Stomach (tissue), 19 donors: ENCODE results near the gene ZC3H15. TPM values are rescaled to one million over a fixed set of nuclear protein-coding genes. Genes with fewer than 3 reads are reported as not detected.
A peak's percentile ranks its signal among the peaks of the same experiment; 100 is the strongest.
"Not testable (repeated sequence)": the region's sequence is repeated elsewhere in the genome, so short reads cannot be mapped to it uniquely, and the experiment has no call there.

Source experiments
- DNase-seq, 2 donors: peaks; one replicate each; pipeline versions ENCODE4 v3.0.0 to v3.0.0-alpha.2; 2013 to 2019
- H3K27ac ChIP-seq, 5 donors: fragments of 200-600 bp in 4 of 5; sonication (generic) in 4 of 5; one replicate each; pipeline ENCODE4 v1.5.1; 2013 to 2019; ENCODE audit warnings: mild to moderate bottlenecking in 1 of 5, moderate library complexity in 1 of 5
- H3K27me3 ChIP-seq, 3 donors: fragments of 200-600 bp; sonication (generic); one replicate each; pipeline ENCODE4 v1.5.1; 2017 to 2019; ENCODE audit warnings: mixed run types in 1 of 3
- H3K36me3 ChIP-seq, 4 donors: fragments of 200-600 bp; sonication (generic); 1 replicate in 3 of 4; 2 replicates in 1 of 4; pipeline ENCODE4 v1.5.1; 2016 to 2019
- H3K4me1 ChIP-seq, 4 donors: fragments of 200-600 bp; sonication (generic); one replicate each; pipeline ENCODE4 v1.5.1; 2016 to 2019
- H3K4me3 ChIP-seq, 4 donors: fragments of 200-600 bp; sonication (generic) in 3 of 4; one replicate each; pipeline ENCODE4 v1.5.1; 2016 to 2019; ENCODE audit warnings: mild to moderate bottlenecking in 1 of 4
- H3K9me3 ChIP-seq, 4 donors: fragments of 200-600 bp; sonication (generic); one replicate each; pipeline ENCODE4 v1.5.1; 2016 to 2019
- EP300 ChIP-seq: sonication (generic); formaldehyde crosslinking; IDR thresholded peaks from one replicate; pipeline ENCODE4 v1.6.1; 2017; ENCODE audit warnings: antibody characterized with exemption
- POLR2A ChIP-seq, 4 donors: fragments of 450-650 bp; IDR thresholded peaks; one replicate each; pipeline ENCODE4 v1.6.1; 2016; ENCODE audit warnings: antibody characterized with exemption in 4 of 4, control low read depth in 2 of 4, mild to moderate bottlenecking in 1 of 4, moderate library complexity in 1 of 4
- POLR2AphosphoS5 ChIP-seq, 3 donors: sonication (generic); formaldehyde crosslinking; IDR thresholded peaks; one replicate each; pipeline ENCODE4 v1.6.1; 2016; ENCODE audit warnings: antibody characterized with exemption in 3 of 3
- WGBS, 5 donors: extraction: QIAGEN DNeasy Blood & Tissue Kit in 3 of 5; methylation state at CpG; one replicate each; pipeline versions ENCODE4 v1.1.5 to v1.1.7; 2013 to 2018; 5-methylcytosine and 5-hydroxymethylcytosine counted together
- intact Hi-C: fragments of 100-400 bp; cut with DNase I; formaldehyde crosslinking; loops from one replicate; pipeline ENCODE4 v1.15.1; 2023; ENCODE audit warnings: low total_unique reads
- long read RNA-seq, 10 donors: transcript quantifications; one replicate each; lab custom pipeline, GENCODE V29; 2026
- polyA plus RNA-seq, 3 donors: library from polyadenylated mRNA; stranded (reverse); fragments of 200-250 nt; gene quantifications; one replicate each; pipeline ENCODE4 v1.2.3, GENCODE V29; 2013
- total RNA-seq, 5 donors: library from RNA; depleted of rRNA; stranded (reverse); fragments of >200 nt; gene quantifications; one replicate each; pipeline versions ENCODE4 v1.1.0 to v1.2.3, GENCODE V29; 2014 to 2016
- TF ChIP-seq, protein P1 (sequence below), 7 experiments: fragments of 450-650 bp in 4 of 7; fragments of 200-600 bp in 3 of 7; sonication (generic) in 3 of 7; IDR thresholded peaks; one replicate each; pipeline ENCODE4 v1.5.1; 2016 to 2019; ENCODE audit warnings: antibody characterized with exemption in 7 of 7, control low read depth in 2 of 7, mild to moderate bottlenecking in 1 of 7
- donor health status: healthy with polysubstance abuse.
- donor health status: Bipolar disorder and iron deficiency.
- donor health status: healthy.

Gene ZC3H15
- 100 to 1,000 TPM in 1 of 5 donors, 10 to 100 TPM in 4; 40.9 to 162 (median 46.1) TPM for total RNA-seq
- 10 to 100 TPM; 41.5 to 65.1 (median 45.7) TPM for polyA plus RNA-seq
- long read RNA-seq, donor 1, transcript ZC3H15-201 (10 exons, 2,138 nt), result major isoform, 5 of 12 reads
- long read RNA-seq, donor 1, partial matches to known transcripts, result 7 of 12 reads
- long read RNA-seq, donor 1, other reads (novel, unspliced or antisense), result 0 of 12 reads
- long read RNA-seq, donor 2, transcript ZC3H15-201 (10 exons, 2,138 nt), result major isoform, 11 of 17 reads
- long read RNA-seq, donor 2, partial matches to known transcripts, result 6 of 17 reads
- long read RNA-seq, donor 2, other reads (novel, unspliced or antisense), result 0 of 17 reads
- long read RNA-seq, donor 3, transcript ZC3H15-201 (10 exons, 2,138 nt), result major isoform, 7 of 7 reads
- long read RNA-seq, donor 3, partial matches to known transcripts, result 0 of 7 reads
- long read RNA-seq, donor 3, other reads (novel, unspliced or antisense), result 0 of 7 reads
- long read RNA-seq, donor 4, result 0 reads
- long read RNA-seq, donor 5, transcript ZC3H15-201 (10 exons, 2,138 nt), result major isoform, 7 of 24 reads
- long read RNA-seq, donor 5, partial matches to known transcripts, result 16 of 24 reads
- long read RNA-seq, donor 5, other reads (novel, unspliced or antisense), result 0 of 24 reads
- long read RNA-seq, donor 6, result 0 reads
- long read RNA-seq, donor 7, transcript ZC3H15-201 (10 exons, 2,138 nt), result major isoform, 7 of 30 reads
- long read RNA-seq, donor 7, partial matches to known transcripts, result 23 of 30 reads
- long read RNA-seq, donor 7, other reads (novel, unspliced or antisense), result 0 of 30 reads
- long read RNA-seq, donor 8, transcript ZC3H15-201 (10 exons, 2,138 nt), result major isoform, 6 of 25 reads
- long read RNA-seq, donor 8, partial matches to known transcripts, result 19 of 25 reads
- long read RNA-seq, donor 8, other reads (novel, unspliced or antisense), result 0 of 25 reads
- long read RNA-seq, donor 9, partial matches to known transcripts, result 15 of 18 reads
- long read RNA-seq, donor 9, other reads (novel, unspliced or antisense), result 0 of 18 reads
- long read RNA-seq, donor 10, transcript ZC3H15-201 (10 exons, 2,138 nt), result major isoform, 5 of 13 reads
- long read RNA-seq, donor 10, partial matches to known transcripts, result 8 of 13 reads
- long read RNA-seq, donor 10, other reads (novel, unspliced or antisense), result 0 of 13 reads

DNA sequence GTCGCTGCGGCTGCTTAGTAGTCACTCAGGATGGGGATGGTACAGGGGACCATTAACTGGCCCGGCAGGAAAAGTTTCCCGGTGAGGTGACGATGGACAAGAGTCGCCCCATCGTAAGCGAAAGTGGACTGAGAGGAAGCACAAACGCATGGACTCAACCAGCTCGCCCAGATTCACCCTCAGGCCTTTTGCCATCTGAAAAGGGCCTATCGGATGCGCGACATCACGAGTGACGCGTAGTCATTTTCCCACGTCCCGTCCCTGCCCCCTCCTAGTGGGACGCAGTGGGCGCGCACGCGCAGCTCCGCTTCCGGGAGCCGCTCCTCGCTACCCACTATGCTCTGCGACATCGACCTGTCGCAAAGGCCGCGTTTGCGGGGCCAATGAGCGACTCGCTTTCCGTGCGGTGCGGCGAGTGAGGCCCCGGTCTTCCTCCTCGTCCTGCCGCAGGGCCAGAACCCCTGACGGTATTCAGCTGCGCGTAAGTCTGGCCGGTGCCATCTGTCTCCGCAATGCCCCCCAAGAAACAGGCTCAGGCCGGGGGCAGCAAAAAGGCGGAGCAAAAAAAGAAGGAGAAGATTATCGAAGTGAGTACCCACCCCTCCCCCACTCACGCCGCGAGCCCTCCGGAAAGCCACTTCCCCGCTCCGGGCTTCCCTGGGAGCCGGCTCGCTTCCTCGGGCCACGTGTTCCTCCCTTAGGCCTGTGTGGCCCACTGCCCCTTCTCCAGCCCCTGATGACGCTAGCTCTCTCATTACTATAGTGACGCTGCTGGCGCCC, at the start of gene ZC3H15:
Gene ZC3H15 (plus strand): TSS at position 390 of the 780 bp plus-strand sequence. CDS start 123 bp downstream, at position 513.
- Histone ChIP-seq H3K4me3 (peak within 1 kb of the TSS; percentile 88 to 94 (median 90)), H3K9me3 (no peaks in the 10 kb centered on the region), H3K4me1 (peaks cover 13 to 59% (median 46%) of the 10 kb centered on the region in 4 donors), H3K27me3 (no peaks in the 10 kb centered on the region), H3K27ac (peak within 1 kb of the TSS; percentile 88 to 94 (median 93)), H3K36me3 (no peaks in the 10 kb centered on the region)
- DNase-seq, result peak; percentile 96 to 99
- intact Hi-C loops, result no loop called here
- TF ChIP-seq POLR2A (IDR thresholded peaks at IDR 0.05), result peak in 1 of 4 donors; percentile 33
- TF ChIP-seq POLR2AphosphoS5 (IDR thresholded peaks at IDR 0.05), result peak; percentile 96 to 98 (median 97)
- peak; percentile 12 for TF ChIP-seq EP300
- TF ChIP-seq, protein P1, sequence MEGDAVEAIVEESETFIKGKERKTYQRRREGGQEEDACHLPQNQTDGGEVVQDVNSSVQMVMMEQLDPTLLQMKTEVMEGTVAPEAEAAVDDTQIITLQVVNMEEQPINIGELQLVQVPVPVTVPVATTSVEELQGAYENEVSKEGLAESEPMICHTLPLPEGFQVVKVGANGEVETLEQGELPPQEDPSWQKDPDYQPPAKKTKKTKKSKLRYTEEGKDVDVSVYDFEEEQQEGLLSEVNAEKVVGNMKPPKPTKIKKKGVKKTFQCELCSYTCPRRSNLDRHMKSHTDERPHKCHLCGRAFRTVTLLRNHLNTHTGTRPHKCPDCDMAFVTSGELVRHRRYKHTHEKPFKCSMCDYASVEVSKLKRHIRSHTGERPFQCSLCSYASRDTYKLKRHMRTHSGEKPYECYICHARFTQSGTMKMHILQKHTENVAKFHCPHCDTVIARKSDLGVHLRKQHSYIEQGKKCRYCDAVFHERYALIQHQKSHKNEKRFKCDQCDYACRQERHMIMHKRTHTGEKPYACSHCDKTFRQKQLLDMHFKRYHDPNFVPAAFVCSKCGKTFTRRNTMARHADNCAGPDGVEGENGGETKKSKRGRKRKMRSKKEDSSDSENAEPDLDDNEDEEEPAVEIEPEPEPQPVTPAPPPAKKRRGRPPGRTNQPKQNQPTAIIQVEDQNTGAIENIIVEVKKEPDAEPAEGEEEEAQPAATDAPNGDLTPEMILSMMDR (IDR thresholded peaks at IDR 0.05), result no peak
- 0 to 1% (median 0%) methylated on average over 23 to 63 of the region's 63 CpGs for WGBS, 5 donors

DNA sequence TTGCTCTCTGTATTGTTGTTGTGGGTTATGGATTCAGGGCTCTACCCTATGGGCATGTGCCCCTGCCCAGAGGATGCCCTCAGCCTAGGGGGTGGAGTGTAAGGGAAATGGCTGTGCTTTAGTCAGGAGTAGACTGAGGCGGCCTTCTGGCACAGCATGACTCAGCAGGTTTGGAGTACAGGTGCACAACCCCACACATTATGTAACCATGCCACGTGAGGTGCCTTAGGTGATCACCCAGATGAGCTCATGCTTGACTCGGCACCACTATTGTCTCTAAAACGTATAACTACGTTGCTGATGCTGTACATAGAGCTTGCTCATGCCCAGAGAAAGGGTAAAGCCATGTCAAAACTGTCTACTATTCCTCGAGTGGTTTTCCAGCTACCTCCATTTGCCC, 48.3 kb upstream of the ZC3H15 start:
- Histone ChIP-seq H3K27me3 (no peaks in the 10 kb centered on the region), H3K36me3 (peaks cover 0 to 27% (median 6%) of the 10 kb centered on the region in 4 donors), H3K27ac (no peak overlapping the region), H3K4me3 (no peak overlapping the region), H3K9me3 (no peaks in the 10 kb centered on the region), H3K4me1 (no peaks in the 10 kb centered on the region)
- TF ChIP-seq POLR2AphosphoS5 (IDR thresholded peaks at IDR 0.05) (no peak), EP300 (no peak), POLR2A (IDR thresholded peaks at IDR 0.05) (no peak)
- TF ChIP-seq, protein P1 (IDR thresholded peaks at IDR 0.05), result no peak
- no peak for DNase-seq
- WGBS, 5 donors, result 90 to 99% (median 95%) methylated on average over 6 of the region's 6 CpGs
- intact Hi-C loops, result no loop called here

DNA sequence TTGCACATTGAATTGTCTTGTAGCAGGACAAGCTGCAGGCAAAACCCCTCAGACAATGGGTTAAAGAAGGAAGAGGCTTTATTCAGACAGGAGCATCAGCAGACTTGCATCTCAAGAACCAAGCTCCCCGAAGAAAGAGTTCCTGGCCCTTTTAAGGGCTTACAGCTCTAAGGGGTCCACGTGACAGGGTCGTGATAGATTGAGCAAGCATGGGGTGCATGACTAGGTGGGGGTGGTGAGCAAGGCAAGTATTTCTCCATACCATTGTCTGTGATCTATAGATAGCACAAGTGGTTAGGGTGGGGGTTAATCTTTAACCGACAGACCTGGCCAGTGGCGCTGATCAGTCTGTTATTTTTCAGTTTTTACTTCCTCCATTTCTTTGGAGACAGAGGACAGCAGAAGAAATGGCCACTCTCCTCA, 46.4 kb upstream of the ZC3H15 start:
- H3K27ac ChIP-seq, DNase-seq, H3K9me3 ChIP-seq, H3K4me1 ChIP-seq, H3K4me3 ChIP-seq, intact Hi-C loops, H3K27me3 ChIP-seq: not testable (repeated sequence)
- WGBS, 5 donors, result 66 to 84% (median 76%) methylated on average over 5 of the region's 5 CpGs
- H3K36me3 ChIP-seq, result peaks cover 0 to 20% (median 6%) of the 10 kb centered on the region in 4 donors

DNA sequence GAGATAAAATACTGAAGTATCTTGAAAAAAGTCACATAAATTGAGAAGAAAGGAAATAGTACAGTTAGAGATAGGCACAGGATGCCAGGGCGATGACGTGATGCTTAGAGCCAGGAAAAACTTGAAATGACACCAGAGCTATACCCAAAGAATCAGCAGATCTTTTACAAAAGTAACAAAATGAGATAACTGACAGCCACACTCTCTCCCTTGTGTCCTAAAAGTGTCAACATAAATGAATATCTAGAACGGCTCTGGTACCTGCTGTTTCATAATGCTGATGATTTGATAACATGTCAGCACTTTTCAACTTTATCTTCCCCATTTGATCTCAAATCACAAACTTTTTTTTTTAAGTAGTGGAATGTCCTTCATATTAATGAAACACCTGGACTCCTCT, 45.6 kb upstream of the ZC3H15 start:
- no peaks in the 10 kb centered on the region for H3K4me1 ChIP-seq
- 66 to 80% (median 79%) methylated on average over 3 of the region's 3 CpGs for WGBS, 5 donors
- H3K27ac ChIP-seq, result no peak overlapping the region
- DNase-seq, result no peak
- H3K4me3 ChIP-seq, result no peak overlapping the region
- TF ChIP-seq EP300 (no peak), POLR2A (IDR thresholded peaks at IDR 0.05) (no peak), POLR2AphosphoS5 (IDR thresholded peaks at IDR 0.05) (no peak)
- TF ChIP-seq, protein P1 (IDR thresholded peaks at IDR 0.05), result no peak
- intact Hi-C loops, result no loop called here
- no peaks in the 10 kb centered on the region for H3K9me3 ChIP-seq
- H3K27me3 ChIP-seq, result no peaks in the 10 kb centered on the region
- H3K36me3 ChIP-seq, result peaks cover 0 to 12% (median 6%) of the 10 kb centered on the region in 4 donors
